HG02973 (cell line): Measurements from ENCODE around the gene THRB.

Source experiments
- ATAC-seq: cut with Tn5 transposase; IDR thresholded peaks from one replicate; pipeline ENCODE4 v1.9.1; 2021; ENCODE audit warnings: moderate library complexity; ENCODE audit not compliant: unreplicated experiment

The THRB gene

GRCh38 chr3:24385012-24385615, 109.5 kb downstream of the THRB start:
- ATAC-seq, result no peak

- no peak for ATAC-seq
These were observed 112.0 kb downstream of the THRB start for GRCh38 chr3:24382647-24383046.

GRCh38 chr3:24379936-24380335, 114.7 kb downstream of the THRB start:
- ATAC-seq, result no peak

- ATAC-seq, result no peak
These were observed 116.3 kb downstream of the THRB start for GRCh38 chr3:24378313-24378712.

GRCh38 chr3:24377218-24377993, 117.2 kb downstream of the THRB start:
- ATAC-seq, result no peak

GRCh38 chr3:24375947-24376384, 118.7 kb downstream of the THRB start:
- no peak for ATAC-seq

GRCh38 chr3:24374801-24375200, 119.8 kb downstream of the THRB start:
- ATAC-seq, result no peak

GRCh38 chr3:24373198-24373959, 121.3 kb downstream of the THRB start:
- ATAC-seq, result no peak

GRCh38 chr3:24372559-24373197, 122.0 kb downstream of the THRB start:
- no peak for ATAC-seq

- no peak for ATAC-seq
These were observed 124.1 kb downstream of the THRB start for GRCh38 chr3:24370352-24371090.

- ATAC-seq, result no peak
These were observed 126.0 kb downstream of the THRB start for GRCh38 chr3:24368605-24369004.

- ATAC-seq, result no peak
These were observed 126.9 kb downstream of the THRB start for GRCh38 chr3:24367664-24368264.

- no peak for ATAC-seq
These were observed 127.4 kb downstream of the THRB start for GRCh38 chr3:24367216-24367615.

- ATAC-seq, result no peak
These were observed 129.5 kb downstream of the THRB start for GRCh38 chr3:24365168-24365567.

GRCh38 chr3:24364359-24364758, 130.3 kb downstream of the THRB start:
- no peak for ATAC-seq

GRCh38 chr3:24363242-24363641, 131.4 kb downstream of the THRB start:
- ATAC-seq, result no peak

GRCh38 chr3:24361623-24362022, 133.0 kb downstream of the THRB start:
- ATAC-seq, result no peak

GRCh38 chr3:24360957-24361356, 133.7 kb downstream of the THRB start:
- ATAC-seq, result no peak

GRCh38 chr3:24359645-24360462, 134.8 kb downstream of the THRB start:
- no peak for ATAC-seq
